HepG2 (cell line): ENCODE data around the gene PIP4K2C. TPM values are rescaled to one million over a fixed set of nuclear protein-coding genes. Genes with fewer than 3 reads are reported as not detected.

Source experiments
- ATAC-seq: fragments of 200-7000 bp; cut with Tn5 transposase; 3 replicates; pipeline ENCODE4 v1.9.1; 2020; ENCODE audit warnings: mild to moderate bottlenecking, moderate library complexity
- BruUV-seq: library from RNA; stranded (reverse); fragments of 400-500 nt; replicated peaks from 2 replicates; lab custom pipeline; 2021; lab: Mats Ljungman, UMichigan
- CTCF ChIA-PET: fragments of 300-600 bp; formaldehyde crosslinking; extraction: SDS; loops from one replicate; lab custom pipeline; 2021; ENCODE audit warnings: low total read pairs, inconsistent platforms, low intra/inter-chr PET ratio; lab: Yijun Ruan, JAX
- POLR2A ChIA-PET: fragments of 350-600 bp; sonication (Branson Sonifier 250); formaldehyde crosslinking; loops from one replicate; lab custom pipeline; 2020; ENCODE audit warnings: antibody characterized with exemption, inconsistent platforms; lab: Yijun Ruan, JAX
- DNase-seq: peaks from one replicate; pipeline ENCODE4 v3.0.0-alpha.2; 2015; ENCODE audit warnings: low spot score
- FAIRE-seq: peaks from 3 replicates; lab custom pipeline; 2011; peaks lifted over from hg19 to GRCh38; lab: Jason Lieb, UNC
- H2AFZ ChIP-seq: one replicate; pipeline ENCODE4 v1.6.1; 2011; ENCODE audit warnings: low read length, inconsistent platforms
- H3K27ac ChIP-seq: fragments of 300-600 bp; 3 replicates; pipeline ENCODE4 v1.8.0; 2011; ENCODE audit warnings: mixed run types, mild to moderate bottlenecking, mixed read lengths, low read length, inconsistent platforms; ENCODE audit not compliant: insufficient read depth; ENCODE audit errors: extremely low read length
- H3K27me3 ChIP-seq, 2 experiments: fragments of 200-600 bp in 1 of 2; 2 replicates in 1 of 2; 3 replicates in 1 of 2; pipeline versions ENCODE4 v1.6.0 to v1.8.0; 2011; ENCODE audit warnings: low read length in 2 of 2, mild to moderate bottlenecking in 2 of 2, moderate library complexity in 2 of 2, inconsistent platforms in 1 of 2; ENCODE audit not compliant: insufficient read depth in 2 of 2, control insufficient read depth in 1 of 2
- H3K36me3 ChIP-seq, 2 experiments: fragments of 200-600 bp in 1 of 2; replicated peaks in 1 of 2; 2 replicates in 1 of 2; 3 replicates in 1 of 2; pipeline versions ENCODE4 v1.5.1 to v1.8.0; 2011; ENCODE audit warnings: low read length in 2 of 2, inconsistent platforms in 1 of 2; ENCODE audit not compliant: insufficient read depth in 2 of 2, control insufficient read depth in 1 of 2
- H3K4me1 ChIP-seq: 2 replicates; pipeline ENCODE4 v1.5.1; 2012; ENCODE audit warnings: low read length, inconsistent platforms; ENCODE audit not compliant: insufficient read depth
- H3K4me2 ChIP-seq: 2 replicates; pipeline ENCODE4 v1.6.0; 2011; ENCODE audit warnings: low read depth, low read length, inconsistent platforms
- H3K4me3 ChIP-seq, 3 experiments: fragments of 200-600 bp in 1 of 3; sonication (generic), shearing (Covaris generic) in 1 of 3; replicated peaks in 1 of 3; 2 replicates each; pipeline ENCODE4 v1.5.1; 2011 to 2016; ENCODE audit warnings: low read length in 3 of 3, inconsistent platforms in 2 of 3, low read depth in 2 of 3, mild to moderate bottlenecking in 2 of 3, control low read depth in 1 of 3, mixed read lengths in 1 of 3; ENCODE audit not compliant: insufficient read depth in 1 of 3
- H3K79me2 ChIP-seq: one replicate; pipeline ENCODE4 v1.6.1; 2011; ENCODE audit warnings: low read length, inconsistent platforms; ENCODE audit not compliant: insufficient read depth
- H3K9ac ChIP-seq: 2 replicates; pipeline ENCODE4 v1.6.0; 2011; ENCODE audit warnings: mild to moderate bottlenecking, low read depth, low read length, inconsistent platforms; ENCODE audit not compliant: insufficient read depth
- H3K9me3 ChIP-seq: 2 replicates; pipeline ENCODE4 v1.5.1; 2012; ENCODE audit warnings: mild to moderate bottlenecking, low read length
- H4K20me1 ChIP-seq: 2 replicates; pipeline ENCODE4 v1.6.0; 2011; ENCODE audit warnings: inconsistent platforms, mild to moderate bottlenecking, low read length, moderate library complexity; ENCODE audit not compliant: insufficient read depth
- AGO2 ChIP-seq: fragments of 200-400 bp; formaldehyde crosslinking; optimal IDR thresholded peaks from 2 replicates; pipeline ENCODE3; 2017; ENCODE audit warnings: mild to moderate bottlenecking, low read depth, low read length, moderate library complexity
- DR1 ChIP-seq: sonication (generic); formaldehyde crosslinking; IDR thresholded peaks from 2 replicates; pipeline ENCODE4 v1.8.0; 2021; ENCODE audit warnings: mild to moderate bottlenecking, missing genetic modification reagents, inconsistent platforms
- FOXO4 ChIP-seq: sonication (generic); formaldehyde crosslinking; conservative IDR thresholded peaks from 2 replicates; pipeline ENCODE4 v1.8.1; 2023; ENCODE audit warnings: missing genetic modification reagents
- RBFOX2 ChIP-seq: fragments of 200-400 bp; formaldehyde crosslinking; IDR thresholded peaks from 2 replicates; pipeline ENCODE4 v1.6.1; 2017; ENCODE audit warnings: low read depth, mild to moderate bottlenecking, low read length
- ZBTB33 ChIP-seq: sonication (generic); formaldehyde crosslinking; IDR thresholded peaks from 2 replicates; pipeline ENCODE4 v1.4.0; 2020; ENCODE audit warnings: missing genetic modification reagents
- ZNF629 ChIP-seq: sonication (generic); formaldehyde crosslinking; conservative IDR thresholded peaks from 2 replicates; pipeline ENCODE4 v1.5.0; 2020; ENCODE audit warnings: missing genetic modification reagents
- WGBS: methylation state at CpG from one replicate; pipeline ENCODE4 v1.1.6; 2017; ENCODE audit warnings: low lambda C conversion rate; 5-methylcytosine and 5-hydroxymethylcytosine counted together
- in situ Hi-C: cut with HindIII; loops from 2 replicates; pipeline ENCODE4 v1.10.0; 2017; ENCODE audit warnings: low pct_unique_long_range_greater_than_20kb; ENCODE audit not compliant: extremely low pct_ligation_motif_present
- intact Hi-C: fragments of 100-400 bp; cut with micrococcal nuclease; formaldehyde crosslinking; loops from one replicate; pipeline ENCODE4 v1.10.0; 2022; ENCODE audit not compliant: unreplicated experiment
- polyA plus RNA-seq, 8 experiments: library from polyadenylated mRNA; depleted of rRNA in 3 of 8; stranded (reverse) in 7 of 8; unstranded in 1 of 8; fragments of >200 nt; fragmentation: Illumina TruSeq in 4 of 8; extraction: Trizol in 4 of 8; gene quantifications; 2 replicates each; pipeline versions ENCODE4 v1.2.1 to v1.2.3, GENCODE V29; 2011 to 2016; ENCODE audit warnings: low read depth in 4 of 8, missing spikeins in 1 of 8, mixed read lengths in 1 of 8; ENCODE audit not compliant: insufficient read depth in 1 of 8
- total RNA-seq, 5 experiments: library from RNA; depleted of rRNA; stranded (reverse); fragments of >200 nt; fragmentation: Illumina TruSeq; extraction: Trizol; gene quantifications; 2 replicates each; pipeline ENCODE4 v1.2.3, GENCODE V29; 2016; ENCODE audit warnings: low read depth in 1 of 5

Gene PIP4K2C
- total and polyA plus RNA-seq, 2 of the 13 experiments (the other 11 are each of a cell fraction or from before 2014, with no cell fraction given), result 23.3 to 26.4 TPM

GRCh38 chr12:57626921-57627445 lies 36.0 kb downstream of the PIP4K2C start:
- H3K9ac ChIP-seq, result no peak overlapping the region
- H2AFZ ChIP-seq, result no peak overlapping the region
- 87% methylated on average over 9 of the region's 9 CpGs for WGBS
- no peak overlapping the region for H3K4me3 ChIP-seq
- peaks cover 0 to 20% of the 10 kb centered on the region in 2 experiments; a peak in 1 of 5 replicates for H3K27me3 ChIP-seq
- FAIRE-seq, result no peak
- TF ChIP-seq DR1 (CRISPR knock-in tag), result no peak
- TF ChIP-seq FOXO4, result 0 out of 2 replicates have a peak, but pooled peaks have one; percentile 3
- no TSS peak for BruUV-seq
- ChIA-PET POLR2A (no interaction called here), CTCF (no interaction called here)
- intact Hi-C loops (no loop called here), in situ Hi-C loops (no loop called here)
- ATAC-seq, result no peak
- no peaks in the 10 kb centered on the region for H3K79me2 ChIP-seq
- H3K36me3 ChIP-seq, result 0 out of 5 replicates have a peak, but pooled peaks cover 0 to 3% of the 10 kb centered on the region in 2 experiments
- H3K4me2 ChIP-seq, result no peak overlapping the region
- H4K20me1 ChIP-seq, result no peaks in the 10 kb centered on the region
- no peak overlapping the region for H3K27ac ChIP-seq
- H3K9me3 ChIP-seq, result no peaks in the 10 kb centered on the region
- peaks cover 29% of the 10 kb centered on the region for H3K4me1 ChIP-seq
- no peak for DNase-seq

- DNase-seq (no peak), ATAC-seq (no peak), FAIRE-seq (no peak)
- Histone ChIP-seq H2AFZ (no peak overlapping the region), H3K9me3 (no peaks in the 10 kb centered on the region), H3K36me3 (0 out of 5 replicates have a peak, but pooled peaks cover 0 to 3% of the 10 kb centered on the region in 2 experiments), H3K27ac (no peak overlapping the region), H4K20me1 (no peaks in the 10 kb centered on the region), H3K4me3 (no peak overlapping the region), H3K4me2 (no peak overlapping the region), H3K79me2 (no peaks in the 10 kb centered on the region), H3K4me1 (peaks cover 29% of the 10 kb centered on the region), H3K27me3 (peaks cover 0 to 13% of the 10 kb centered on the region in 2 experiments; a peak in 1 of 5 replicates), H3K9ac (no peak overlapping the region)
- POLR2A ChIA-PET, result no interaction called here
- intact Hi-C loops (no loop called here), in situ Hi-C loops (no loop called here)
- WGBS, result 97% methylated on average over 55 of the region's 67 CpGs
- CTCF ChIA-PET, result no interaction called here
- BruUV-seq, result no TSS peak
- TF ChIP-seq RBFOX2, result 0 out of 2 replicates have a peak, but pooled peaks have one; percentile 25
- peak; percentile 53; the same call in 1 of the 2 replicates for TF ChIP-seq ZBTB33 (CRISPR knock-in tag)
- TF ChIP-seq ZNF629 (CRISPR knock-in tag), result no peak
- TF ChIP-seq AGO2, result peak; percentile 40
Measured at GRCh38 chr12:57627501-57628279, 36.7 kb downstream of the PIP4K2C start.
